Measurements from ENCODE around the gene CYP17A1.
"Not testable (repeated sequence)": the region's sequence is repeated elsewhere in the genome, so short reads cannot be mapped to it uniquely, and the experiment has no call there.

Gene CYP17A1

GRCh38 chr10:102869258-102870198, 32.3 kb upstream of the CYP17A1 start, which contains the start of gene AS3MT:
AS3MT (plus strand) TSS chr10:102869470; CDS start chr10:102869593, 123 bp downstream.
- POLR2A ChIA-PET (ENCODE audit: low non-redundant PET), result no interaction called here
- TF ChIP-seq CTCF (conservative IDR thresholded peaks at IDR 0.05; ENCODE audit: low read depth), result no peak
- H3K27ac ChIP-seq, result peak within 1 kb of the TSS; percentile 47
- DNase-seq (ENCODE audit: low spot score), result peak; percentile 25
- CTCF ChIA-PET, result no interaction called here

GRCh38 chr10:102868911-102869257, 31.7 kb upstream of the CYP17A1 start:
- CTCF ChIA-PET, result no interaction called here

GRCh38 chr10:102865620-102866019, 28.4 kb upstream of the CYP17A1 start:
- no peak for DNase-seq (ENCODE audit: low spot score)
- TF ChIP-seq CTCF (conservative IDR thresholded peaks at IDR 0.05; ENCODE audit: low read depth), result no peak
- H3K27ac ChIP-seq, result no peak overlapping the region
- ChIA-PET POLR2A (ENCODE audit: low non-redundant PET) (no interaction called here), CTCF (interaction anchor here (0.5 to 0.9 kb wide), 2 partner anchors 36 to 720 kb away, joined by 3 to 4 read pairs; no protein-coding TSS in a partner anchor)

More at GRCh38 chr10:102868911-102869257, 31.7 kb upstream of the CYP17A1 start:
- no peak for DNase-seq (ENCODE audit: low spot score)
- peak overlapping the region; percentile 47 for H3K27ac ChIP-seq
- POLR2A ChIA-PET (ENCODE audit: low non-redundant PET), result no interaction called here
- no peak for TF ChIP-seq CTCF (conservative IDR thresholded peaks at IDR 0.05; ENCODE audit: low read depth)

- no peak for DNase-seq (ENCODE audit: low spot score)
- ChIA-PET CTCF (no interaction called here), POLR2A (ENCODE audit: low non-redundant PET) (no interaction called here)
- H3K27ac ChIP-seq, result no peak overlapping the region
- no peak for TF ChIP-seq CTCF (conservative IDR thresholded peaks at IDR 0.05; ENCODE audit: low read depth)
Measured at GRCh38 chr10:102863660-102864059, 26.4 kb upstream of the CYP17A1 start.

GRCh38 chr10:102859911-102860310, 22.7 kb upstream of the CYP17A1 start:
- POLR2A ChIA-PET (ENCODE audit: low non-redundant PET), result no interaction called here
- DNase-seq (ENCODE audit: low spot score), result no peak
- CTCF ChIA-PET, result interaction anchor here (1.9 kb wide), 1 partner anchor 42 kb away, joined by 7 read pairs; no protein-coding TSS in a partner anchor
- no peak overlapping the region for H3K27ac ChIP-seq
- TF ChIP-seq CTCF (conservative IDR thresholded peaks at IDR 0.05; ENCODE audit: low read depth), result no peak

- no peak for DNase-seq (ENCODE audit: low spot score)
- CTCF ChIA-PET, result no interaction called here
- POLR2A ChIA-PET (ENCODE audit: low non-redundant PET), result no interaction called here
- TF ChIP-seq CTCF (conservative IDR thresholded peaks at IDR 0.05; ENCODE audit: low read depth), result no peak
- no peak overlapping the region for H3K27ac ChIP-seq
Measured at GRCh38 chr10:102856758-102857424, 19.7 kb upstream of the CYP17A1 start.

- DNase-seq (ENCODE audit: low spot score), result peak; percentile 58
- peak overlapping the region; percentile 63 for H3K27ac ChIP-seq
- POLR2A ChIA-PET (ENCODE audit: low non-redundant PET), result not testable (repeated sequence)
- CTCF ChIA-PET, result interaction anchor here (0.9 kb wide), 1 partner anchor 21 kb away, joined by 4 read pairs; no protein-coding TSS in a partner anchor
Measured at GRCh38 chr10:102855731-102856436, 18.7 kb upstream of the CYP17A1 start.

GRCh38 chr10:102853237-102853636, 16.0 kb upstream of the CYP17A1 start:
- CTCF ChIA-PET; POLR2A ChIA-PET (ENCODE audit: low non-redundant PET); DNase-seq (ENCODE audit: low spot score); H3K27ac ChIP-seq: not testable (repeated sequence)
